ENCODE results near the gene COBLL1.
A peak's percentile ranks its signal among the peaks of the same experiment; 100 is the strongest.
"Not testable (repeated sequence)": the region's sequence is repeated elsewhere in the genome, so short reads cannot be mapped to it uniquely, and the experiment has no call there.

Gene COBLL1

DNA sequence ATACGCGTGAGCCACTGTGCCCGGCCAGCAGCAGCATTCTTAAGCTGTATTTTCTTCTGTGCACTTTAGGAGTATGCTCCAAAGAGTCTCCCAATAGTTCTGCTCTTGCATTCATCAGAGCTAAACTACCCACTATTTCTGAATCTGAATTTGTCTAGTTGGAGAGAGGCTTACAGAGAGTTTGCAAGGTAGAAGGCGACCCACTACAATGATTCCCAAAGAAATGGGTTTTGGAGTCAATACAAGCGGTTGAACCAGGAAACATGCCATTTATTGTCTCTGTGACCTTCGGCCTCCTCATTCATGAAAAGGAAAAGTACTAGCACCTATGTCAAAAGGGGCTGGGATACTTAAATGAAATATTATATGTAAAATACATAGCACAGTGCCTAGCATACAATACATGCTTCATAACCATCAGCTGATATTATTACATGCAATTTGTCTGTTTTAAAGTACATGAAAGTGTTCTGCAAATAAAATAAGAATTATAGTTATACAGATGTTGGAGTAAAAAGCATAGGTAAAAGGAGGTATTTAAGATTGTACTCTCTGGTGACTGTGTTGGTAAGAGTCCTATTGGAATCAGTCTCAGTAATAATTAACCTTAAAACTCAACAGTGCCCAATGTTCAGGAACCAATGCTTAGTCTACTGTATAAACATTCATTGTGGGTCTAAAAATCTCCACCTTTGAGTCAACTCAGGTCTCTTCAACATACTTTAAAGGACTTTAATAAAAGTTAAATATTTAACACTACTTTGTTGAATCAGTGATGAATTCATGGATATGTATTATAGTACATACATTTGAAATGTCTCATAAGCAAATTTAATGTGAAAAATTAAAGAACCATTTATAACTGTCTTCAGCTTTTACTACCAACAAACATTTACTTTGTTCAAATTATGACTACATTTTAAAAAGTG is 130.5 kb downstream of the COBLL1 start:
- no peak for FAIRE-seq

DNA sequence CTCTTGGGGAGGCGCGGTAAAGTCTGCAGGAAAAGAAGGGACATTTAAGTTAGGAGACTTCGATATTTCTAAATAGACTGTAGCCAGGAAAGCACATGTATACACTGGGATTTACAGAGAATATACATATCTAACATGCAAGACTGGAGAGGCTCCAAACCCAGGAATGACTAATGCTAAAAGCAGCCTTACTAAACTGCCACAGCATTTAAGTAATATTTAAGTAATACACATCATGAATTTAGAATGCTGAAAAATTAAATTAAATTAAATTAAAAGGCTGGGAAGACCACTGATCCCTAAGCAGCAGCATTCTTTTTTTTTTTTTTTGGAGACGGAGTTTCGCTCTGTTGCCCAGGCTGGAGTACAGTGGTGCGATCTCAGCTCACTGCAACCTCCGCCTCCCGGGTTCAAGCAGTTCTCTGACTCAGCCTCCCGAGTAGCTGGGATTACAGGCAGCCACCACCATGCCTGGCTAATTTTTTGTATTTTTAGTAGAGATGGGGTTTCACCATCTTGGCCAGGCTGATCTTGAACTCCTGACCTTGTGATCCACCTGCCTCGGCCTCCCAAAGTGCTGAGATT is 131.3 kb downstream of the COBLL1 start:
- FAIRE-seq: not testable (repeated sequence)

- FAIRE-seq: no peak
These were observed 135.1 kb downstream of the COBLL1 start for GRCh38 chr2:164706522-164706921.

- no peak for FAIRE-seq
These were observed 136.0 kb downstream of the COBLL1 start for GRCh38 chr2:164705412-164706167.

DNA sequence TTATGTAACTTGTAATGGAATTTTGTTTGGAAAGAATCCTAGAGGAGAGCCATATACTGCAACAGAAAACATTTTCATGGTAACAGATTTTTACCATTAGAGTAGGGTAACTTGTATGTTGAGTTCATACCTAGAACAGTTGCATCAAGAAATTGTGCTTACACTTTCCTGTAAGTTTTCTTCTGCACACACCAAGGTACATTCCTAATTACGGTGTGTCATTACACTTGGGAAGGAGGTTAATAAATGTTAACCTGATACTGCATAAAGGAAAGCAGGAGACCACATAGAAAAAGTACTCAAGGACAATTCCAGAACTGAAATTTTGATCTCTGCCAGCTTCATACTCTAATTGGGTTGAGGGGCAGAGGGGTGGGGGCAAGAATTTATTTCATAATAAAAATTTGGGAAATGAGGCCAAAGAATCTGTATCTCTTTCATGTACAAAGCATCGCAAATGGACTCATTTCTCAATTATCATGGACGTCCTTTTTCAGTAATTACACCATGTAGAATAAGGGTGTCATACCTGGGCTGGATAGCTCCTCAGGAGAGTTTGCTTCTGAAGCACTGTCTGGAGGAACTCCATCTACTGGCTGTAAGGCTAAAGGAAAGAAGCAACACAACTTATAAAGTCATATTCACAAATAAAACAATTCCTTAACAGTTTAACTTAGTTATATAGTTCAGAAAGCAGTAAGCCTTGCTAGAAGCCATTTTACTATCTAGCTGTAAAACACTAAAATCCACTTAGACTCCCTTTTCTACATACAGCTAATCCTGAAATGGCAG is 137.5 kb downstream of the COBLL1 start:
- FAIRE-seq: no peak

DNA sequence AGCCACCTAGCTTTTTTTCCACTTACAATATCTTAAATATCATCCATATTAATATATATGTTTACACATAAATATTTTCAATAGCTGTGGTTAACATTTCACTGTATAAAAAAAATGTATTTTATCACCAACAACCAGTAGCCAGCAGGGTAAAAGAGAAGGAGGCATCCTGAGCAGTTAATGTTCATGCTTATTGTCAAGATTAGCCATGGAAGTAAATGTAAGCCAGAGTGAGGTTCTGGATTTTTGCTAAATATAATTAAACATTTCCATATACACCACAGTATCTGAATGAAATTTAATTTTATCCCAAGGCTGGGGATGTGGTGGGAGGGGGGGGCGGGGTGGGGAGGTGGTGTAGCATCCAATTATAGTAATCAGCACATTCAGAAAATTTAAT is 140.1 kb downstream of the COBLL1 start:
- no peak for FAIRE-seq

DNA sequence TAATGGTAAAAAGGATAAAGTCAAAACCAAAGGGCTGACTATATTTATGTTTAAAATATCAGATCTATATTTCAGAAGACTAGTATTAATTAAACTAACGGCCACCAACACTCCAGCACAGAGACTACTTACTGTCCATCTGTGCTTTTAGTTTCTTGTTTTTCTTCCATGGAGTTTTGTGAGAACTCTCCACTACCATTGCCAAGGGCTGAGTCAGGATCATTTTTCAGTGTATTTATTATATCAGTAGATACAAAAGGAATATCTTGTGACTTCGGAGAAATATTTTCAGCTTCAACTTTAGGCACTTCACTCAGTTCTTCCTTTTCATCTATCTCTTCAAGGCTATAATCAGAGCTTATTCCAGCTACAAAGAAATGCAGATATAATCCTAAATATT is 141.2 kb downstream of the COBLL1 start:
- no peak for FAIRE-seq

DNA sequence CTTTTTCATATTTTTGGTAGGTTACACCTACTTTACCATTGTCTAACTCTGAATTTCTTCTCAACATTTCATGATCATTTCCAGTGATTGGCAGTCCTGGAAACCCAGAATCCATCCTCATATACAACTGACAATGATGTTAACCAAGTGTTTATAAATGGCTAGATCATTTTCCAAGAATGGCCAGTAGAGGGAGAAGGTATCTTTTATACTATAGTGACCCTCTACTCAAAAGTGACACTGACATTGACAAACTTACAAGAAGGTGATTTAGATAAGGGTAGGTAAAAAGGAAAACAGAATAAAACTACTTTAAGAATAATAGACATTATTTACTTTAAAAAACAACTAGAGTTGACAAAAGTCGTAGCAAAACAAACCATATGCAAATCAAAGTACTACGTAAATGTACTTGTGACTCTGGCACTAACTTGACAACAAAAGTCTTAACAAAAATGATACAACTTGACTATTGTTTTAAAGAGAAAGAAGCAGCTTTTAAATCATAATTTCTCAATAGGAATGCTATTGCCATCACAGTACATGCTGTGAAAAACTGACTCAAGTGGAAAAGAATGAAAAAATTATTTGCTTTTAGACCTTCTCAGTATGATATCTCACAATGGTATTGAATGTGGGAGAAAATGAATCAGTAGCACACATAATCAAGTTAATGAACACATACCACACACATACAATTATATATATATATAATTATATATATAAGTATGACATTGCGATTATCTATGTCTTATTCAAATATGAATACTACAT is 143.7 kb downstream of the COBLL1 start:
- FAIRE-seq: peak; percentile 65

GRCh38 chr2:164696634-164697033 is 145.0 kb downstream of the COBLL1 start:
- FAIRE-seq: no peak

DNA sequence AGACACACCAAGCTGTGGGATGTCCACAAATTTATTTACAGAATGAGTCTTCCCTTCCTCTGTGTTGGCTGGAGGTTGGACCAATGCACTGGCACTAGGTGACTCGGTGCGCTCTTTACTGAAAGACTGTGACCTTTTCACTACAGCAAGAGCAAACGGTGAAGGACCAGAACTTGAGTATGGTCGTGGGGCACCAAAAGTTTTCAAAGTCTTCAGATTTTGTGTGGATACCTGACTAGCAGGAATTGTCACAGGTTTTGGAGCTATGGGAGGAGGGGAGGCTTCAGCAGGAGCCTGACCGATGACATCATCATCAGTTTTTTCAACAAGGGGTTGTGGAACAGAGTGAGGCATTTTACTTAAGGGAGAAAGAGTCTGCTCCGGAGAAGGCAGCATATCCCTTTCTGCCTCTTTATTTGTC is 147.3 kb downstream of the COBLL1 start:
- no peak for FAIRE-seq

DNA sequence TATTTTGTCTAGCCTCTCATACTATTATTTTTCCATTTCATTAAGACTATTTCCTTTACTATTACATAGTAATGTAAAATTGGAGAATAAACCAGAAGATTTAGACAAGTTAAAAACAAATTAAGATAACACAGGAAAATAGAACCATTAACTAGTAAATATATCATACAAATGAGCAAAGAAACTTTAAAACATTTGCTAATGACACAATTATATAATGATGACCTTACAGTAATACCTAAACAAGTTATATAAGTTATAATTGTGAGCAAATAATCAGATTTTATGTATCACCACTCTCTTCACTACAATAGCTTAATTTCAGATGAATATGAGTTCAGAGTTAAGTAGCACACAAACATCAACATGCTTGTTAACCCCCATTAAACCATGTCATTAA is 147.8 kb downstream of the COBLL1 start:
- no peak for FAIRE-seq

GRCh38 chr2:164693390-164693789 is 148.2 kb downstream of the COBLL1 start:
- no peak for FAIRE-seq

DNA sequence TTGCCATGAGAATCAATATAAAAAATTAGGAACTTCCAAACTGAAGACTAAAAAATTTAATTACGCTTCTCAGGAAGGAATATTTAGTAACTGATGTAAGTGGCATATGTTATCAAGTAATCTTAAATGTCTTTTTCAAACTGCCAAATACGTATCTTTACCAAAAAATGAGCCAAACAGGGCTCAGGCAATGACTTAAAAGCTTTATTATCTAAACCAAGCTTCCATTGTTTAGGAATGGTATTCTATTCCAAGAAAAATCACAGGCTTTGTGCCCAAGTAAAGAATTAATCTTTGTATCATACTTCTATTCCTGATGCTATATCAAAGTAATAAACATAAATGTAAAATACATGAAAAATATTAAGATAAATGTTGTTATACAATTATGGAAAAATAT is 148.7 kb downstream of the COBLL1 start:
- no peak for FAIRE-seq

- FAIRE-seq: no peak
These were observed 149.5 kb downstream of the COBLL1 start for GRCh38 chr2:164692114-164692513.

DNA sequence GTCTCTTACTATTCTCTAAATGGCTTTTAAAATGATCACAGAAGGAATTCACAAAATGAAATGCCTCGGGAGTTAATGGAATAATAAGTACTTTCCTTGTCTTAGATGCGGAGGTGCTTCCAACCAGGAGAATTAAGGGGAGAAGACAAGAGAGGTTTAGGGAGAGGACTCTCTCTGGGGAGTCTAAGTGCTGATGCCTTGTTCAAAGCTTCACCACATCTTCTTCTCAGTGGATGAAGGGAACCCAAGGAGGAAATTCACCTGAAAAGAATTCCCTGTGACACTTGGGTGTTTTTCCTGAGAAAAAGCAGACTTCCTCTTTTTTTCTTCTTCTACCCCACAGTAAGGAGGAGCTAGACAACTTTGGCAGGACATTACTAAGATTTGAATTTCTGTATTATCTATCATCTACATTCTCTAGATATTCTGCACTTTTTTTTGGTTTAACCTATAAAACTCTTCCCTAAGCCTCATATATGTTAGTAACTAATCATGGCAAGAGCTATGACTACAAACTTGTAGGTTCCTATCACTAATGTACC is 150.2 kb downstream of the COBLL1 start:
- FAIRE-seq: no peak

DNA sequence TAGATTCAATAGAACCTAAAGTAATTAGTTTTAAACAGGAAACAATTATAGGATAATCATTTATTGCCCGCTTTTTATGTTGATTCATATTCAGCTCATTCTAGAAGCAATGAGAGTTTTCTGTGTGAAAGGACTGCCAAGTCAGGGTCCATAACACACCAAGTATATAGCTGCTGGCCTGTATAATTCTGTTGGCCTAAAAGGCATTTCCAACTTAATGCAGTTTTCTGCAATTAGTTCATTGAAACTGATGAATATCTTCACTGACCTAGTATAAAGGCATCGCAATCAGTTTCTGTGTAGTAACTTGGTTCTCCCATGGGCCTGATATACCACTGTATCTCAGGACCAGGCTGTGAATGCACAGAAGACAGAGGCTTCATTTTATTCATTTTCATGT is 151.3 kb downstream of the COBLL1 start:
- FAIRE-seq: no peak

- FAIRE-seq: no peak
These were observed 152.7 kb downstream of the COBLL1 start for GRCh38 chr2:164688896-164689419.

GRCh38 chr2:164681009-164681408 is 160.6 kb downstream of the COBLL1 start:
- FAIRE-seq: no peak

DNA sequence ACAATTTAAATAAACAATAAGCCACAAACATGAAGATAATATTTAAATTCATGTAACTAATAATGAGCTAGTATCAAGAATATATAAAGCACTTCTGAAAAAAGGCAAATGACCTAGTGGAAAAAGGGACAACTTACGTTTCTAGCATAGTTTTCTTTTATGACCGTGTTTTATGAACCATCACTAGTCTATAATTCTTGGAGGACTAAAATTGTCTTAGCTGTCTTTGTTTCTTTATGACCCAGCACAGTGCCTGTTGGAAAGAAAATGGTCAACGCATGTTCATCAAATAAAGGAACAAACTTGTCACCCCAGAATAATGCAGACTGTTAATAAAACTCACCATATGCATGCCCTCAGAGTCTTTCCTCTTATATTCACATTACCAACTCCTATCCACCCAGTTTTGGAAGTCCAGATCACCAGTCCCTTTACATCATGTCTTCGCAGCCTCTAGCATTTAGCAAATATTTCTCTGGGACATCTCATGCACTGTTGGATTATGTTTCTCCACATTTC is 162.9 kb downstream of the COBLL1 start:
- no peak for FAIRE-seq

DNA sequence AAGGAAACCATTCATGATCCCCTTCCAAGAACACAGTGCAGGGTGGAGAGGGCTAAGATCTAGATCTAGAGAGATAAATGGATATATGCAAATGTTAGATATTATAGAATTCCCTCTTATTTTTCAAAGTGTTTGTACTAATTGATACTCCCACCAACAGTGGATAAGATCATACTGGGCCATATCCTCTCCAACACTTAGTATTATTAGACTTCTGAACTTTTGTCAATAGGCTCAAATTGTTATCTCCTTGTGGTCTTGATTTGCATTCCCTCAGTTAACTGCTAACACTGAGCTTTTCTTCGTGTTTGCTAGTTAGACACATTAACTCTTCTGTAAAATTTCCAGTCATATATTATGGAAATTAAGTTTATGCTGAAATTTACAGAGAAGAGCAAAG is 163.9 kb downstream of the COBLL1 start:
- FAIRE-seq: no peak

GRCh38 chr2:164677271-164677670 is 164.4 kb downstream of the COBLL1 start:
- FAIRE-seq: no peak
